Lower leg skin (tissue), 4 donors: Measurements from ENCODE around the gene PDCD1LG2. TPM values are rescaled to one million over a fixed set of nuclear protein-coding genes. Genes with fewer than 3 reads are reported as not detected.
"Not testable (repeated sequence)": the region's sequence is repeated elsewhere in the genome, so short reads cannot be mapped to it uniquely, and the experiment has no call there.

ENCODE experiments used
- DNase-seq, 2 donors: peaks; one replicate each; pipeline ENCODE4 v3.0.0-alpha.2; 2019; ENCODE audit warnings: low spot score in 2 of 2
- H3K4me3 ChIP-seq: fragments of 200-600 bp; sonication (generic); 2 replicates; pipeline ENCODE4 v1.5.1; 2017; ENCODE audit warnings: mild to moderate bottlenecking, low read depth; ENCODE audit not compliant: poor library complexity, severe bottlenecking
- CTCF ChIP-seq, 3 donors: fragments of 450-650 bp; IDR thresholded peaks; one replicate each; pipeline ENCODE4 v1.5.1; 2016; ENCODE audit warnings: antibody characterized with exemption in 3 of 3, mild to moderate bottlenecking in 3 of 3, moderate library complexity in 2 of 3
- POLR2A ChIP-seq, 2 donors: fragments of 450-650 bp; IDR thresholded peaks; one replicate each; pipeline ENCODE4 v1.6.1; 2016 to 2017; ENCODE audit warnings: antibody characterized with exemption in 2 of 2, mild to moderate bottlenecking in 1 of 2, moderate library complexity in 1 of 2
- WGBS, 2 donors: methylation state at CpG; one replicate each; pipeline ENCODE4 v1.1.5; 2018; 5-methylcytosine and 5-hydroxymethylcytosine counted together
- intact Hi-C: fragments of 100-400 bp; cut with DNase I; formaldehyde crosslinking; loops from one replicate; pipeline ENCODE4 v1.15.0; 2023; ENCODE audit warnings: low total_unique reads
- total RNA-seq, 4 donors: library from RNA; depleted of rRNA; stranded (reverse); fragments of >200 nt; gene quantifications; one replicate each; pipeline ENCODE4 v1.1.0, GENCODE V29; 2016

The PDCD1LG2 gene
- total RNA-seq = 1 to 10 TPM in 2 of 4 donors, under 1 TPM in 1, not detected in 1; 0.63 to 2.5 (median 1.3) TPM

- intact Hi-C loops = no loop called here
- TF ChIP-seq CTCF (IDR thresholded peaks at IDR 0.05) = no peak
- no peak for TF ChIP-seq POLR2A (IDR thresholded peaks at IDR 0.05)
- 10 to 14% methylated on average over 4 of the region's 4 CpGs for WGBS, 2 donors
- DNase-seq = no peak
- no peak within 1 kb of the TSS for H3K4me3 ChIP-seq
These were observed at the start of gene PDCD1LG2 for GRCh38 chr9:5510360-5510931. Gene PDCD1LG2 (plus strand): TSS chr9:5510531. CDS start chr9:5522547, 12,016 bp downstream.

- intact Hi-C loops, H3K4me3 ChIP-seq, DNase-seq: not testable (repeated sequence)
- 72 to 88% methylated on average over 4 of the region's 4 CpGs for whole genome bisulfite sequencing, 2 donors
These were observed 45.5 kb upstream of the PDCD1LG2 start for GRCh38 chr9:5464831-5465330.

GRCh38 chr9:5466005-5466404 is 44.3 kb upstream of the PDCD1LG2 start:
- no peak for TF ChIP-seq CTCF (IDR thresholded peaks at IDR 0.05)
- TF ChIP-seq POLR2A (IDR thresholded peaks at IDR 0.05) = no peak
- H3K4me3 ChIP-seq = no peak overlapping the region
- no peak for DNase-seq
- 80 to 83% methylated on average over 1 of the region's 1 CpG for WGBS, 2 donors
- intact Hi-C loops = no loop called here

- TF ChIP-seq POLR2A (IDR thresholded peaks at IDR 0.05) = no peak
- TF ChIP-seq CTCF (IDR thresholded peaks at IDR 0.05) = no peak
- WGBS, 2 donors = 67 to 91% methylated on average over 2 of the region's 2 CpGs
These were observed 43.6 kb upstream of the PDCD1LG2 start for GRCh38 chr9:5466766-5467165.

DNA sequence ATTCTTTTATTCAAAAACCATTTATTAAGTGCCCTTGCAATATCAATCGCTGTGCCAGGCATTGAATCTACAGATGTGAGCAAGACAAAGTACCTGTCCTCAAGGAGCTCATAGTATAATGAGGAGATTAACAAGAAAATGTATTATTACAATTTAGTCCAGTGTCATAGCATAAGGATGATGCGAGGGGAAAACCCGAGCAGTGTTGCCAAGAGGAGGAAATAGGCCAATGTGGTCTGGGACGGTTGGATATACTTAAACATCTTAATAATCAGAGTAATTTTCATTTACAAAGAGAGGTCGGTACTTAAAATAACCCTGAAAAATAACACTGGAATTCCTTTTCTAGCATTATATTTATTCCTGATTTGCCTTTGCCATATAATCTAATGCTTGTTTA is 41.5 kb upstream of the PDCD1LG2 start:
- no peak for DNase-seq
- H3K4me3 ChIP-seq = no peak overlapping the region
- 67% methylated on average over 5 of the region's 5 CpGs for WGBS, 2 donors
- intact Hi-C loops = no loop called here
- TF ChIP-seq CTCF (IDR thresholded peaks at IDR 0.05) = no peak
- no peak for TF ChIP-seq POLR2A (IDR thresholded peaks at IDR 0.05)

More at GRCh38 chr9:5466766-5467165, 43.6 kb upstream of the PDCD1LG2 start:
- H3K4me3 ChIP-seq = no peak overlapping the region
- DNase-seq = no peak
- intact Hi-C loops = no loop called here

GRCh38 chr9:5470122-5470521 is 40.2 kb upstream of the PDCD1LG2 start:
- WGBS, 2 donors = 81 to 94% methylated on average over 1 of the region's 1 CpG
- no peak overlapping the region for H3K4me3 ChIP-seq
- intact Hi-C loops = no loop called here

More at GRCh38 chr9:5470122-5470521, 40.2 kb upstream of the PDCD1LG2 start:
- TF ChIP-seq POLR2A (IDR thresholded peaks at IDR 0.05) (no peak), CTCF (IDR thresholded peaks at IDR 0.05) (no peak)
- no peak for DNase-seq
